Kidney glomerular epithelial cell (primary cell): ENCODE measurements around the gene CIRBP.
A peak's percentile ranks its signal among the peaks of the same experiment; 100 is the strongest.

Experiments
- DNase-seq: peaks from one replicate; lab custom pipeline; 2025; lab: John Stamatoyannopoulos, UW

Gene CIRBP

DNA sequence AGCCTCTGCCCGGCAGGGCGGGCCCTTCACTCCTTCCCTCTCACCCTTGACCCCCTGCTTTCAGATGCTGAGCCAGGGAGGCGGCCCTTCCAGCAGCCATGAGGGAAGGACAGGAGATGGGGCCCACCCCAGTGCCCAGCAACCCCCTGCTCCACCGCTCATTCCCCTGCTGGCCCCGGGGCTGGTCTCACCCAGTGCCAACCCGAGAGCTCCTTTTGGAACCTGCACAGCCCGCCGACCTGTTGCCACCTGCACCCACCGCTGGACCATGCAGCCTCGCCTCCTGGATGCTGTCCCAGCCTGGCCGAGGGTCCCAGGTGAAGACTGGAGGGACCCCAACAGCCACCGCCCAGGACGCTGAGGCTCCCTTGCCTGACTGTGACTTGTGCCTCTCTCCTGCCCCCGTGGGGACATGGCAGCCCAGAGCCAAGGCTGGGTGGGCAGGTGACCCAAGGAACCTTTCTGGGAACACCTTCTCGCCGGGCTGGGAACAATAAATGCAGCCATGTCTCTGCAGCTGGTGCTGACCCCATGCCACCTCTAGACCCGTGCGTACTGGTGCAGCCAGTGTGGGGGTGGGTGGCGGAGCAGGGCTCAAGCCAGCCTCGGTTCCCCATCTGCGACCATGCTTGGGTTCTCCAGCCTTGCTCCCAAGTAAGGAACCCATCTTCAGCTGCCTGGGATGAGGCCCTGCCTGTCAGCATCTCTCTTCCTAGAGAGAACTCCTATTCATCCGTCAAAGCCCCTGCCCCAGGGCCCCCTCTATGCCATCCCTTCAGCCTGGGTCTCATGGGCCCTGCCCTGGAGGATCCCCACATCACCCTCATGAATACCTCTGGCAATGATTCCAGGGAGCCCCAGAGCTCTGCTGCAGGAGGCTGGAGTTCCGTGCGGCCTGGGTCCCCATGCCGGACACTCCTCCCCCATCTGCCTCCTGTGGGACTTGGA, 9.9 kb downstream of the CIRBP start:
- no peak for DNase-seq

DNA sequence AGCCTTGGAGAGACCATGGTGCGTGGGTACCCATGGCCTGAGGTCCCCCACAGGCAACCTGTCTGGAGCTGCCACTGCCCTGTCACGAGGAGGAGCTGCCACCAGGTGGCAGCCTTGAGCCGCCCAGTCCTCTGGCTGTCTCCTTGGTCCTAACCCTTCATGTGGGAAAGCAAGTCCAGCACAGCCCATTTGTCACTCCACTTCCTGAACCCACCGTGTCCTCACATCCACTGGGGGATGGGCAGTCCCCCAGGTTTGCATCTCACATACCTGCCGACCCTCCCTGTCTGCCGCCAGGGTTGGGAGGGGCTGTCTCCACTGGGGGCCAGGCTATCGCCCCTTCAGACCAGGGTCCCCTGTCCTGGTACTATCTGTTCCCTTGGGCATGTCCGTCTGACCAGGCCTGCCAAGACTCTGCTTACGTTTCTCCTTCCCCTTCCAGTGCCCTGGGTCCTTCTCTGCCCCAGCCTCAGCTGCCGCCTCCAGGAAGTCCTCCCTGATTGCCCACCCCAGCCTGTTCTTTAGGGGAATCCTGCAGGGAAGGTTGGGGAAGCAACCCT, 10.7 kb downstream of the CIRBP start:
- DNase-seq: peak; percentile 56

DNA sequence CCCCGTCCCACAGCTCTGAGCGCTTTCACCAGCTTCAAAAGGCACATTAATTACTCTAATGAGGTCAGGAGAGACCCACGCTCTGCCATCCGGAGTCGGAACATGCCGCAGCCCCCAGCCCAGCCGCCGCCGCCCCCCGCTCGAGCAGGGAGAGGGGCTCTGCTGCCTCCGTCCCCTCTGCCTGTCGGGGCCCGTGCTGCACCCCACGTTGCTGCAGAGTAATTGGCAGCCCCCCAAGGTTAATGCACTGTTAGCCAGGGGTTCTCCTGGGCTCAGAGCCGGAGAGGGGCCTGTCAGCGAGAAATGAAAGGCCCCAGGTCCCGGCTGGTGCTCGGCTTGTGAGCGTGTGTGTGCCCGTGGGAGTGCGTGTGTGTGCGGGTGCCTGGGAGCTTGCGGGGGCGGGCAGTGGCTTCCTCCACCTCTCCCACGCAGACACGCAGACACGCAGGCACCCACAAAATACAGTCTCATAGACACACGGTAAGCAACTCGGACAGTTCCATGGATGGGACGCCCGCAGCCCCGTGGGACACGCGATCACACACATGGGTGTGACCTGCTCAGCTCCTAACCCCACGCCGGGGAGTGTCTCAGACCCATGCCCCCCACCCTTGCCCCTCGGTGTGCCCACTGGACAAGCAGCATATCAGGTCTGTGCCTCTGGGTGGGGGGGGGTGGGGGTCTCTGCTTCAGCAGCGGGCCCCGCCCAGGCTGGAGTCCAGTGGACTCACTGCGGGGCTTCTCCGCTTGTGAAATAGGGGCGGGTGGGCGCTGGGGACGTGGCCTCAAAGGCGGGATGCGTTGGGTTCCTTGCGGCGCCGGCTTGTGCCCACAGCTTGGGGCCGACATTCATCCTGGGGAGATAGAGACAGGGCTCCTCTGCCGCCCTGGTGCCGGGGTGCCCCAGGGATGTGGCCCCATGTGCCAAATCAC, 11.8 kb downstream of the CIRBP start:
- DNase-seq: no peak

GRCh38 chr19:1281569-1282287, 12.6 kb downstream of the CIRBP start:
- DNase-seq: no peak

DNA sequence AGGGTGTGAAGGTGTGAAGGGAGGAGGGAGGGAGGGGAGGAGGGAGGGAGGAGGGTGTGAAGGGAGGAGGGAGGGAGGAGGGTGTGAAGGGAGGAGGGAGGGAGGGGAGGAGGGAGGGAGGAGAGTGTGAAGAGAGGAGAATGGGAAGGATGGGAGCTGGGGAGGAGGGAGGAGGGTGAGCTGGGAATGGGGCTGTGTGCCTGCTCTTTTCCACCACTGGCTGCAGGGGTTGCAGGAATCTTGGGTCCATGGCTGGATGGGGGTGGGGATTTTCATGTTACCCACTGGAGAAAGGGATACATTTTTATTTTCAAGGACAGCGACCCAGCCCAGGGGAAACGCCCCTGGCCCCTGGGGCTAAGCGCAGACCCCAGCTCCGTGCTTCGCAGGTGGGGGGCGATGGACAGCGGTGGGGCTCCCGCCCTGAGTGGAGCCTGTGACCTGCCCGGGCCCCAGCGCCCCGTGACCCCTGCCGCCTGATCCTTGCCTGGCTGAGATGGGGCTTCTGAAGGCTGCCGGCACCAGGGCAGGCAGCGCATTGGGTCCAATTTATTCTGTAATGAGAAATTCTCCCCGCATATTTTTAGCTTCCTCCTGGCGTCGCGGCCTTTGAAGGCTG, 13.6 kb downstream of the CIRBP start:
- DNase-seq: no peak

DNA sequence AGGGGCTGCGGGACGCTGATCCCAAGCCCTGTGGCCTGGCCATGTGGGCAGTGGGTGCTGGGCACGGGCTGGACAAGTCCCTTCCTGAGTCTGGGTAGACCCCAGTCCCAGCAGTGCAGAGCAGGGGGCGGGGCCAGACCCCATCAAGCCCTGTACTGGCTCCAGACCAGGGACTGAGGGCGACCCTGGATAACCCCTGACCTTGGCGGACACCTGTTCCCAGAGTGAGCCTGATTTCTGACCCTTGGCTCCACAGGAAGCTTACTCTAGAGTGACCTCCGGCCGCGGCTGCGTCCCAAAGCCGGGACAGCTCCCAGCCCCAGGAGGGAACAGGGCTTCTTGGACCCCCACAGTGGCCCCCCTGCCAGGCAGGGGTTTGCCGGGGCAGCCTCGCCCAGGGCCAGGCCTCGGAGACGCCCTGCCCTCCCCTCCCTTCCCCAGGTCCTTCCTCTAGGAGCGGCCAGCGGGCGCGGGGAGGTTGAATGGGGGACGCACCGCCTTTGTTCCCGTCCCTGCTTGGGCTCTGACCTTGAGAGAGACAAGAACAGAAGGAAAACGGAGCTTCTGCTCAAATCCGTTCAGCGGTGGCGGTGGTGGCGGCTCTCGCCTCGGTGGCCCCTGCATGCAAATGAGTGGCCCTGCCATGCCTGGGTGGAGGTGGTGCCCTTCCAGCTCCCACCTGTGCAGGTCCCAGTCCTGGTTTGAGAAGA, 14.2 kb downstream of the CIRBP start:
- no peak for DNase-seq

- no peak for DNase-seq
Observed at GRCh38 chr19:1283917-1284292, 14.8 kb downstream of the CIRBP start.

DNA sequence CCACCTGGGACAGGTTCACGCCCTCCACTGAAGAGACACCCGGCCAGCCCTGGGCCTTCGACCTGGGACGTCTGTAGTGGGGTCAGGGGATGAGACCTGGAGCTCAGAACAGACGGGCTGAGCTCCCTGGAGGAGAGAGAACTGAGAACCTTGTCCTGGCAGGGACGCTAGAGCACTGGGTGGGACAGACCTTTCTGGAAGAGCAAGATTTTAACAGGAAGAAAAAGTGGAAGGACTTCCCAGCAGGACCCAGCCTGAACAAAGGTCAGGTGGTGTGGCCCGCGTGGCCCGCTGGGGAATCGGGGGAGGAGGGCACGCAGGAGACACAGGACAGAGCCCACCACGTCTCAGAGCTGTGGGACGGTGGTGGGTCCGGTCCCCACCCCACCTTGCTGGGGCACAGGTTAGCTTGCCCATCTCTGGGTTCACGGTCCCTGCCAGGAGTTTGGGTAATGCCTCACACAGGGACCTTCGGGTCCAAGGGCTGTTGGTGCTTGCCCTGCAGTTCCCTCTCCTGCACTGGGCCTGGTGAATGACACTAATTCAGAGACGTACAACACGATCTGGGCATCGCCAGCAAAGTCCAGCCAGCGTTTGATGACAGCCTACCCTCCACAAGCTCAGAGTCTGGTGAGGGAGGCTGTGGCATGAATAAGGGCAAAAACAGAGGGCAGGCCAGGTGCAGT, 15.3 kb downstream of the CIRBP start:
- DNase-seq: no peak

DNA sequence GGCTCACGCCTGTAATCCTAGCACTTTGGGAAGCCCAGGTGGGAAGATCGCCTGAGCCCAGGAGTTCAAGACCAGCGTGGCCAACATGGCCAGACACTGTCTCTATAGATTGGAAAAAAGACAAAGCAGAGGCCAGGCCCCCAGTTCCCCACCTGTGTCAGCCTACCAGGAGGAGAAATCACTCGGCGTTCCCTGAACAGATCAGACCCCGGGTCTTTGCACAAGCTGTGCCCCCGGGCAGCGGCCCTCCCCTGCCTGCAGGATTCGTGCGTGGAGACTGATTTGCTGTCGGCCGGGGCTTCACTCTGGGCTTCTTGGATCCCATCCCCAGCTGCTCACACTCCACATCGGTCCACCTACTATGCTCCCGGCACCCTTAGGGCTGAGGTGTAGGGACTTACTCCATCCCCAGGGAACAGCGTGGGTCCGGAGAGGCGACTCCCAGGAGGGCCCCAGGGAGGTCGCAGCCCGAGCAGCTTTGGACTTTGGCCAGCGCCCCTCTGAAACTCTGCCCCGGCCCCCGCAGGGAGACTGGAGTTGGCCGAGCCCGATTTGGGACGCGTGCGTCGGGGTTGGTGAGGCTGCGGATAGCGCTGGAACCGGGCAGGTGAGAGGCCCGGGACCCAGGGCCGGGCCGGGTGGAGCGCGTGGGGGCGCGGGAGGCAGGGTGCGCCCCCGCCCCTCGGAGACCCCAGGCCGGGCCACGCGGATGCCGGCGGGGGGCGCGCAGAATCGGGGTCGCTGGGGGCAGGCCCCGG, 16.0 kb downstream of the CIRBP start:
- no peak for DNase-seq

- no peak for DNase-seq
Observed at GRCh38 chr19:1285737-1286360, 16.7 kb downstream of the CIRBP start, which contains the start of gene EFNA2. Gene EFNA2 (plus strand): TSS chr19:1285873. CDS start chr19:1286169, 296 bp downstream.

GRCh38 chr19:1286487-1287353, 17.6 kb downstream of the CIRBP start:
- no peak for DNase-seq

- DNase-seq: no peak
Observed at GRCh38 chr19:1287354-1288225, 18.5 kb downstream of the CIRBP start.

- no peak for DNase-seq
Observed at GRCh38 chr19:1288226-1288612, 19.1 kb downstream of the CIRBP start.

- no peak for DNase-seq
Observed at GRCh38 chr19:1288833-1289685, 19.9 kb downstream of the CIRBP start.

- DNase-seq: no peak
Observed at GRCh38 chr19:1289686-1290025, 20.5 kb downstream of the CIRBP start.

- DNase-seq: no peak
Observed at GRCh38 chr19:1290196-1290702, 21.1 kb downstream of the CIRBP start.
